Activated CD4-positive, CD25-positive, alpha-beta regulatory T cell (primary cell): ENCODE data around the gene IL1A.

ENCODE experiments used
- DNase-seq, 4 experiments: peaks; one replicate each; lab custom pipeline; 2025; lab: John Stamatoyannopoulos, UW

IL1A gene

DNA sequence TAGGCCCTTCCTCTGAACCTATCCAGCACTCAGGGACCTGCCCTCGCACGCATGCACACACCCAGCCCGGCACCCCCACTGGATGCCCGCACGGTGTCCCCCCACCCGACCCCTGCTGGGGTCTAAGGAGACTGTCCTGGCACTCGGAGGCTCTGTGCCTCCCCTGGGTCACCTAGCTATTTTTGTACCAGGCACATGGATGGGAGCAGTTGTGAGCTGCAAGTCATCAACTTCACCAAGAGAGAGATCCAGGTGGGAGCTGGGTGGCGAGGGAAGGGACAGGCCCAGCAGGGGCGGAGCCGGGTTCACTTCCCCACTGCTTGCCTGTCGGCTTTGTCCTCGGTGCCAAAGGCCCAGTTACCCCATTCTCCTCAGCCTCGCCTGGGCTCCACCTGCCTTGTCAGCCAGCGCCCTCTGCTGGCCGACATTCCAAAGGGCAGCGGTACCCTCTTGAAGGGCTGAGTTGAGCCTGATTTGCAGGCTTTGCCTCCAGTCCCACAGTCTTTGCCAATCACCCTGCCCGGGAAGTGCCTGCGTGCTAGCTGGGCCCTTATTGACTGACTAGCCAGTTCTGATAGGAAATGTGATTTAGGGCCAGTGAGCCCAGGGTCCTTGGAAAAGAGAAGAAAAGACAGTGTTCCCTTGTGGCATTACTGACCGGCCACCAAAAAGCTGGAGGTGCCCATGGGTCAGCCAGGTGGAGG, 57.7 kb downstream of the IL1A start:
- peak; percentile 70 to 83 (median 76) for DNase-seq

DNA sequence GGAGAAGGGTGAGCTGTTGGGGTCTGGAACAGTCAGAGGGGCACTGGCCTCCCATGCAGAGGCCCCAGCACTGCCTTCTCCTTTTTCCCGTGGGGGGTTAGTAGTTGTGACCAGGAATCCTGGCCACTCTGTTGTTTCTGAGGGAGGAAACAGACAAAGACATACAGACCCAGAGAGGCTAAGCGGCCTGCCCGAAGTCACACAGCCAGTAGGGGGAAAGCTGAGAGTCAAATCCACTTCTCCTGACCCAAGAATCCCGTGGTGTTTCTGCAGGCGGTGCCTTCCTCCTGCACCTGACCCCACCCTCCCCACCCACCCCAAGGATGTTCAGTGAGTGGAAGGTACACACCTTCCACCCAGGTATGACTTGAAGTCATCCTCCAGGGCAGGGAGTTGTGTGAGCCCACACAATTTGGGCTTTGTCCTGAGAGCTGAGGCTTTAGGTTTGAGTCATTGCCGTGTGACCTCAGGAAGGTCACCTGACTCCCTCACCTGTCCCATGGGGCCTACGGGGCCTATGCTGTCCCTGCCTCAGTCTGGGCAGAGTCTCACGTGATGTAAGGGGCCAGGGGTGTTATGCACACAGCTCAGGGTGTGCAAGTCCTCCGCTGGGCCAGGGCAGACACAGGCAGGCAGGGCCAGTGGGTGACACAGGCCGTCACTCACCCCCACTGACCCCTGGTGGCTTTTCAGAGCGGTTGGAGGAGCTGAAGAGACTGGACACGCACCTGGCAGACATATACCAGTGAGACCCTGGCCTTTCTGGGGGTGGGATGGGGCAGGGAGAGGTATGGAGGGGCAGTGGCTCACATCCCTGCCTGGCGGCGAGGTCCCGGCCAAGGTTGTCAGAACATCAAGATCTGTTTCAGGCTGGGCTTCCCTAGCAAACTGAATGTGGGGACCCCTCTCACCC, 58.5 kb downstream of the IL1A start:
- no peak for DNase-seq

DNA sequence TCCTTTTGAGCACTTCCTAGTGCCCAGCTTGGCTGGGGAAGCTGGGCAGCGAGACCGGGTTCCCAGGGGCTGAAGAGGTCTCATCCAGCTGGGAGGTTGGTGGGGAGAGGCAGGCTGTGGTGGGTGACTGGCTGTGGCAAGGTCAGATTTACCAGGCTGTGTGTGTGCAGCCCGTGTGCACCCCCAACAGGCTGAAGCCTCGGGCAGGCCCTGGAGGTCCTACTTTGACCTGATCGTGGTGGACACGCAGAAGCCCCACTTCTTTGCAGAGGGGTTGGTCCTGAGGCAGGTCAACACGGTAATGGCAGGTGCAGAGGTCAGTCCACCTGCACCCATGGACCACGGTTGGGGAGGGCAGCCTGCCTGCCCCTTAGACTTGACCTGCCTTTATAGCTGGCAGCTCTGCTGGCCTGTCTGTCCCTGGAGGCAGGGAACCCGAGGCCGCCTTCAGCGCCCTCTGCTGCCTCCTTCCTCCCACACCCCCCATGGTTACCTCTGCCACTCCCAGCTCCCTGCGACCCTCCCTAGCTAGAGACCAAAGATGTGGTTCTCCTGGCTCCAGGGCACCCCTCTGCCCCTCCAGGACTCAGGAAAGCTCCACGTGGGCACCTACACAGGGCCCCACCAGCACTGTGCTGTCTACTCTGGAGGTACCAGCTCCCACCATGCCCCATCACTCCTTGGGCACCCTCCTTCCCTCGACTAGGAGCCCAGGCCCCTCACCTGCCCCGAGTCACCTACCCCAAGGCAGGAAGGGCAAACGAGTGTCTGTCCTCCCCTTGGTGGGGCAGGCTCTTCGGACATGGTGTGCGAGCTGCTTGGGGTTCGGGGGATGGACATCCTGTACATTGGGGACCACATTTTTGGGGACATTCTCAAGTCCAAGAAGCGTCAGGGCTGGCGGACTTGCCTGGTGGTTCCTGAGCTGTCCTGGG, 59.4 kb downstream of the IL1A start:
- no peak for DNase-seq

DNA sequence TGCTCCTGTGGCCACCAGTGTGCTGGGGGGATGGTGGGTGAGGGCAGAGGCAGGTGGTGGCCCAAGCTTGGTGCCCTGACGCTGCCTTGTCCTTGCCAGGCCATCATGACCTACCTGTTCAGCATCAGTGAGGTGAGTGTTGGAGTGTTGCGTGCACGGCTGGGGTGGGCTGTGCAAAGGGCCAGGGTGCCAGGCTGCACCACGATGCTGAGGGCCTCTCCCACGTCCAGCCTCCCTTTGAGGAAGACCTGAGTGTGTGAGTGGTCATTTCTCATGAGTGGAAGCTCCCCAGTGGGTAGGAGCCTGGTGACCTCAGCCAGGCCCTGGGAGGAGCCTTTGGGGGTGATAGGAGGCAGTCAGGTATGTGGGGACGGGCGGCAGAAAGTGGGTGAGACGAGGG, 60.3 kb downstream of the IL1A start:
- no peak for DNase-seq
